ENCODE data around the gene FIS1.

DNA sequence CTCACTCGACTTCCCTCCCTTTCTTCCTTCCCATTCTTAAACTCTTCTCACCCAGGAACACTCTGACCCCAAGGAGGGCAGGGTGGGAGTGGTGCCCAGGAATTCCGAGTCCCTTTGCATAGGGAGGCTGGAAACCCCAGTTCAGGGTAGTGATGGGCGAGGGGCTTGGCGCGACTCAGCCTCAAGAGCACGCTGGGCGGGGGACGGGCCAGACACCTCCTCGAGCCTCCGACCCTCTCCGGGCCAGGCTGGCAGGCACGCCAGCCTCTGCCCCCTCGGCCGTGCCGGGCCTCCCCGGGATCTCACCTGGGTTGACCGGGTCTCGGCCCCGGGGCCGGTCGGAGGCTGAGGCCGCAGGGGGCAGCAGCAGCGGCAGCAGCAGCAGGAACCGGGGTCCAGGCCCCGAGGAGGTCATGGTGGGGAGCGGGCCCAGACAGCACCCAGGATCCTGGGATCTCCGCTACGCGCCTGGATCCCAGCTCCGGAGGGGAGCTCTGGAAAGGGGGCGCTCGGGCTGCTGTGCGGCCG is 28.0 kb downstream of the FIS1 start:
- TF ChIP-seq, protein P1, sequence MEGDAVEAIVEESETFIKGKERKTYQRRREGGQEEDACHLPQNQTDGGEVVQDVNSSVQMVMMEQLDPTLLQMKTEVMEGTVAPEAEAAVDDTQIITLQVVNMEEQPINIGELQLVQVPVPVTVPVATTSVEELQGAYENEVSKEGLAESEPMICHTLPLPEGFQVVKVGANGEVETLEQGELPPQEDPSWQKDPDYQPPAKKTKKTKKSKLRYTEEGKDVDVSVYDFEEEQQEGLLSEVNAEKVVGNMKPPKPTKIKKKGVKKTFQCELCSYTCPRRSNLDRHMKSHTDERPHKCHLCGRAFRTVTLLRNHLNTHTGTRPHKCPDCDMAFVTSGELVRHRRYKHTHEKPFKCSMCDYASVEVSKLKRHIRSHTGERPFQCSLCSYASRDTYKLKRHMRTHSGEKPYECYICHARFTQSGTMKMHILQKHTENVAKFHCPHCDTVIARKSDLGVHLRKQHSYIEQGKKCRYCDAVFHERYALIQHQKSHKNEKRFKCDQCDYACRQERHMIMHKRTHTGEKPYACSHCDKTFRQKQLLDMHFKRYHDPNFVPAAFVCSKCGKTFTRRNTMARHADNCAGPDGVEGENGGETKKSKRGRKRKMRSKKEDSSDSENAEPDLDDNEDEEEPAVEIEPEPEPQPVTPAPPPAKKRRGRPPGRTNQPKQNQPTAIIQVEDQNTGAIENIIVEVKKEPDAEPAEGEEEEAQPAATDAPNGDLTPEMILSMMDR (optimal IDR thresholded peaks at IDR 0.05 in 1 of 3, IDR thresholded peaks at IDR 0.05 in 1 of 3, conservative IDR thresholded peaks at IDR 0.05 in 1 of 3; ENCODE audit: extremely low read depth in 1 of 3, insufficient read depth in 2 of 3, low read length in 3 of 3) = no peak
- TF ChIP-seq EZH2 (IDR thresholded peaks at IDR 0.05; ENCODE audit: low read length) = no peak
